Measurements from ENCODE around the gene CLEC16A.

Gene CLEC16A

DNA sequence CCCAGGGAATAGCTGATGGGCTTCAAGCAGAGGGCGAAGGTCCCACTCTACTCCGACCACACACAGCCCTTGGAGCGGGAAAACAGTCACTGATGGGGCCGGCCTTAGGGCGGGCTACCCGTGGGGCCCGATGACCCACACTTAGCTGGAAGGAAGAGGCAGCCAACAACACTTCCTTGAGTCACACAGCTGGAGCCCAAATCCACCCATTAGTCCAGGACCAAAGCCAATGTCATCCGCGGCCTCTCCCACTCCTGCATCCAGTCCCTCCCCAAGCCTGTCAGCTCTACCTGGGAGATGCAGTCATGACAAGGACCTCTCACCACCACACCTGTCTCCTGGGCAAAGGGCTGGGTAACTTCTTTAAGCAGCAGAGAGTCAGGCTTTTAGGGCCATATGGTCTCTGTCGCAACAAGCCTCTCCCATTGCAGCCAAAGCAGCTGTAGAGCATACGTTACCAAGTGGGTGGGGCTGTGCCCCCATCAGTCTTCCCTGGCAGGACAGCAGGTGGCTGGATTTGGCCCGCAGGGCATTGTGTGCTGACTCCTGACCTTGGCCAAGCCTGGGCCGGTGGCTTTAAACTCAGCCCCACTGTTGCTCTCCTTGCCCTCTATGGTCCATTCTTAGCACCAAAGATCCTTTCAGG is 200.9 kb downstream of the CLEC16A start:
- DNase-seq = no peak

DNA sequence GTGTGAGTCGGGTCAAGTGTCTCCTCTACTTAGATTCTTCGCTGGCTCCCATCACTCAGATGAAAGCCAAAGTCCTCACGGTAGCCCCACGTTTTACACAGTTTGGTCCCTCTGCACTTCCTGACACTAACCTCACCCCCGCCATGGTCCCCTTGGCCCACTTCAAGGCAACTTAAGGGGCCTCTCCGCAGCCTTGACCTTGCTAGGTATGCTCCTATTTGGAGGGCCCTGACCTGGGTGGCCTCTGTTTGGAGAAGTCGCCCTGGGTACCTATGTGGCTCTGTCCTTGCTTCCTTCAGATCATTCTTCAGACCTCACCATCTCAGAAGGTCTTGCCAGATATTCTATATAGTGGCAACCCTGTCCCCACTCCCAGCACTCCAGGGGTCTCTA is 201.5 kb downstream of the CLEC16A start:
- DNase-seq = no peak

DNA sequence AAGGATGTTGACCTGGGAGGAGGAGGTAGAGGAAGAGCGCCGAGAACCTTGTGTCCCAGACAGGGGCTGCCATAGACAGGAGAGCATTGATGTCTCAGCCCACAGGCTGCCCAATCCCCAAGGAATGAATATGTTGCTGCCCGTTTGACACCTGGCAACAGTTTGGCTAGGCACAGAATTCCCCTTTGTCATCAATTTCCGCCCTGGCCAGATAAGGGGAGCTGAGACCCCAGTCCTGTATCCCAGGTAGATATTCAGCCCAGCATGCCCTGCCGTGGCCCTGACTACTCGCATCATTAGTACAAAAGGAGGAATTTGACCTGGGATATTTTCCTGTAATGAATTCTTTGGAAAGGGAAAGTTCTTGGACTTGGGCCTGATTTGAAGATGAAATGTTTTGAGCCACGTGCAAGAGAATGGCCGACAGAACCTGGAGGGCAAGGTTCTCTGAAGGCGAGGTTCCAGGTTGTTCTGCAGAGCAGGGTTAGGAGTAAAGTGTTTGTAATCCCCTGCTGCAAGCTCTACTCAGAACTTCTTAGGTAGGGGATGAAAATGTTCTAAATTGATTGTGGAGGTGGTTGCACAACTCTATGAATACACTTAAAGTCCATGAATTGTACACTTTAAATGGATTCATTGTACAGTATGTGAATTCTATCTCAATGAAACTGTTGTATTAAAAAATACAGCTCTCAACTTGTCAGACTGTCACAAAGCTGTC is 202.8 kb downstream of the CLEC16A start:
- no peak for DNase-seq

DNA sequence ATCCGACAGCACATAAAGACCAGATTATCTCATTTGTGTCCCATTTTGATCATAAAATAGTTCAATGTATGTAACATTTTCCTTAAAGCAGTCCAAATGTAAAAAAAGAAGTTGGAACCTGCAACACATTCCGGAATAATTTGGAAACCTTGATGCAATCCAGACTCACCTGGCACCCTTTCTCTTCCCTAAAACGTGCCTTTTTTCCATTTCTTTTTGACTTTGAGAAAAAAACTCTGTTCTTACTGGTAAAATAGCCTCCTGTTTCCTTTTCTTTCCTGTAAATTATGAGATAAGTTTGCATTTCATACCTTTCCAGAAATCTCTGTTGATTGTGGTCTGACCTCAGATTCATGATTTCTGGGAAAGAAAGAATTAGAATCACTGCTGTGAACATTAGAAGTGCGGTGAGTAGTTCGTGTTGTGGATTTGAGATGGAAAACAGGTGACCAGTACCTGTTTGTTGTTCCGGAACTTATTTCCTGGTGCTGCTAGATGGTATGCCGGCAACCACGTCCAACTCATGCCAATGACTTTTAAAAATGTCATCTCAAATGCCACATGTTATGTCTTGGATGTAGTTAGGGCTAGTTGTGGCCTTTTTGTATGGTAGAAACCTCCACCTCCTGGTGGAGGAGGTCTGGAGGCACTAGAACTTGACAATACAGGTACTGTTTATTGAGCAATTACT is 203.5 kb downstream of the CLEC16A start:
- no peak for DNase-seq

DNA sequence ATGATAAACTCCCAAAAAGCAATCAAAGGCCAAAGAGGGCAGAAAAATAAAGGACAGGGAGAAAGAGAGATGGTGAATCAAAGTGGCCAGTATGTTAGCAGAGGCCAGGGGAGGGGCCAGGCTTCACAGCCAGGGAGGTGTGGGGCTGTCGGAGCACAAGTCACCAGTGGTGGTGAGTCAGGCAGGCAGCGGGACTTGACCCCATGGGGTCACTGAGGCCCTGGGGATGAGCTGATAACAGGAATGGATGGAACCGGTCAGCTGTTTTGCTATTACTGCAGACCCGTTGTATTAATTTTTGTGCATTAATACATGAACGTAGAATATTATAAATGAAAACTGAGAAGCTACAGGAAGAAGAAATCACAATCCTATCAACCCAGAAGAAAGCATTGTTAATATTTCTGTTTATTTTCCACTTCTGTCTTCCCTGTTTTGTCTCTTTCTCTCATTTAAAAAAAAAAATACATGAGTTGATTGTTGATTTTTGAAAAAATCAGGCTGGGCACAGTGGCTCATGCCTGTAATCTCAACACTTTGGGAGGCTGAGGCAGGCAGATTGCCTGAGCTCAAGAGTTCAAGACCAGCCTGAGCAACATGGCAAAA is 204.8 kb downstream of the CLEC16A start:
- no peak for DNase-seq

DNA sequence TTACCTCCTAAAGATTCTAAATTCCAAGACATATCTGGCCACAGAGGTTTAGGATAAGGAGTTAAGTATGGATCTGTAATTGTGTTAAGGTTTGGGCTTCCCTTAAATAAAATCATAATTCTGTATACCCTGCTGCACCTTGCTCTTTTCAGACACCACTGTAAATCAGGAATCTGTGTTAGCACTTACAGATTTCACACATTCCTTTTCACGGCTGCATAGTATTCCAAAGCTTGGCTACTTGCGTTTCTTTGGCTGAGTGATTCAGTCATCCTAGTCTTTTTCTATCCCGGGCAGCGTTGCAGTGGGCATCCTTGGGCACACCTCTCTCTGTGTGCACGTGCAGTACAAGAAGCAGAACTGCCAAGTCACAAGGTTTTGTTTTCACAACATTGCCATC is 205.8 kb downstream of the CLEC16A start:
- DNase-seq = no peak

DNA sequence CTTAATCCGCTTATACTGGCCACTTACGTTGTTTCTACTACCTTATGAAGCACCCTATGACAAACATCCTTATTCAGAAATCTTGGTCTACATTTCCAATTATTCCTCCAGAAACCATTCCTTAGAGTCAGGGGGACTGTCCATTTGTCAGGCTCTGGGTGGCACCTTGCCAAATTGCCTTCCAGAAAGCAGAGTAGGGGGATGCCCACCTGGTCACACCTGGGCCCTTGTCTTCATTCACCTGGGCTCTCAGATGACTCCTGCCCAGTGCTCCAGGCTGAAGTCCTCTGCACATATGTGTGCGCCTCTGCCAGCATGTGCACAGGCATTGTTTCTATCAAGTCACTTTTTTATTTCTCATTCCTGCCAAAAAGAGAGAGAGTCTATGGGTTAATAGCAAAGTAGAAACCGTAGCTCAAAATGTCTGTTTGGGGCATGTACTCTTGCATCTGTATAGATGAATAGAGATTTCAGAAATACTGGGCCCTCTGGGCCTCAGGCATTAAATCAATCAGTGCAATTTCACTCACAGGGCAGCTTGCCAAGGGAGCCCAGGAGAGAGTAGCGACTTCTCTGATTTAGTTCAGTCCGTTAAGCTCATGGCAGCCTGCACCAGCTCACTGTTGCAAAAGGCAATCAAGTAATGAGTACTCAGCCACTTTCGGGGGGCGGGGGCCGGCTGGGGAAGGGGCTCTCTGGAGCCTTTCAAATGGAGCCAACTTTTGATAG is 207.0 kb downstream of the CLEC16A start:
- no peak for DNase-seq

DNA sequence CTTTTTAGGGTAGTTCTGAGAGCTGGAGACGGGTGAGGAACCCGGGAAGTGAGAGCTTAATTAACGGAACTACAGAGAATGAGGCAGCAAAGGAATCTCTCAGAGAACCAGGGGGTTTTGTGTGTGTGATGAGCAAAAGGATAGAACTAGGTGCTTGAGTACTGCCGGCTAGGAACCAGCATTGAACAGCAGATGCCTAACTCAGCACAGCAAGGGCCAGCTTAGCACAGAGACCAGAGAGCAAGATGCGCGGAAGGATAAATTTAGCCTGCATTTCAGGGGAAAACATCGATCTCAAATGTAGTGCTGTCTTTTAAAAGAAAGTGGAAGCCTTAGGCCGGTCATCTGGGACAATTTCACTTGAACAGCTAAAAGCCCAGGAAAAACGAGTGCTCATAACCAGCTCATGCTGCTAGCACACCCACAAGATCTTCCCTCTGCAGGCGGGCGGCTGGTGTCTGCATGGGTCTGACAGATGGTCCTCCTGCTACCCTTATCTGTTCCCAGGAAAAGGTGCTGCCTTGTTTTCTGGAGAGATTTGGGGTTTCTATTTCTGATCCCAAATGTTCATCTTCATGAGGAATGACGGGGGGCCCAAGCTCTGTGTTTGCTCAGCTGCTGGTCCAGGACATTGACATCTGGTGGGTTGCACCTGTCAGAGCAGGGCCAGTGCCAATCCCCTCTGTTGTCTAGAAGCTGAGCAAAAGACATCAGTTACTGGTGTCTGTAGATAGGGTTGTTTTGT is 207.7 kb downstream of the CLEC16A start:
- DNase-seq = peak; percentile 67

DNA sequence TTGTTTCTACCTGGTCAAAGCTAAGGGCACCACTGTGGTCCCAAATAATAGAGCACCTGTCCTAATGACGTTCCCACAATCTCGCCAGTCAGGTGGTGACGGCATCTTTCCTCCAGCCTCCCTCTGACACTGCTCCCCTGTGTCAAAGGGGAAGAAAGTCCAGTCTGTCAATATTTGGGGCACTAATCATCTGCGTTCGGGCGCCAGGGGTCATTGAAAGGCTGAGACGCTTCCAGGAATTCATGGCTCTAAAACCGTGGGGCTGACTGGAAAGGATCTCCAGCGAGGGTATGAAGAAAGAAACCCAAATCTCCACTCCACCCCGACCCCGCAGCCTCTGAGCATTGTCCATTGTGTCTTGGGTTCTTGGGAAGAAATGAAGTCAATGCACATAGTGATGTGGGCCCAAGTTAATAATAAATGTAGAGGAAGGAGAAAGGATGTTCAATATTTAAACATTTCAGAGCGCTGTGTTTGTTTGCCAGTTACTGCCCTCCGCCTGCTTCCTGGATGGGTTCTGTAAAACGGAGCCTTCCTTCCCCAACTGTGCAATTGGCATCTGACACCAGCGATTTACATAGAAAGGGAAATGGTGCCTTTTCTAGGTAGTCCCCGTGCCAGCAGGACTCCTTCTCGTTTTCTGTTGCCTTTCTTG is 208.4 kb downstream of the CLEC16A start:
- DNase-seq = peak; percentile 43

DNA sequence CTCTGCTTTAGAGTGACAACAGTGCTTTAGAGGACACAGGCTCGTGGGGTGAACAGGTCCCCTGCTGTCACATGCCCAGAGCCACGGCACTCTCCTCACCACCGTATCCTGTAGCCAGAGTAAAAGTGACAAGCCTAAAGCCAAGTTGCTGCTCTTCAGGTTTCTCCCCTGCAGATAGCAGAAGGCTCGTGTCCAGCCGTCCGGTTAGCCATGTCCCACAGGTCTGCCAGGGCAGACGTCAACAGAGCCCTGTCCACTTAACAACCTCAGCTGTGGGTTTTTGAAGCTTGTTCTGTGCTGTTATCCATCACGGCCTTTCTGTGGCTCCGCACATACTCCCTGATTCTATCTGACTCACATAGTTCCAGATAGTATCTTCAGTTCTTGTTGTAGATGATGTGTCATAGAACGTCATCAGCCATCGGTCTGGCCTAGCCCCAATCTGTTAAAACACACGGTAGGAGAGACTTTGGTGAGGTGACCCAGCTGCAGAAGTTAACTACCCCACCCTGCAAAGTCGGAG is 211.0 kb downstream of the CLEC16A start:
- no peak for DNase-seq

DNA sequence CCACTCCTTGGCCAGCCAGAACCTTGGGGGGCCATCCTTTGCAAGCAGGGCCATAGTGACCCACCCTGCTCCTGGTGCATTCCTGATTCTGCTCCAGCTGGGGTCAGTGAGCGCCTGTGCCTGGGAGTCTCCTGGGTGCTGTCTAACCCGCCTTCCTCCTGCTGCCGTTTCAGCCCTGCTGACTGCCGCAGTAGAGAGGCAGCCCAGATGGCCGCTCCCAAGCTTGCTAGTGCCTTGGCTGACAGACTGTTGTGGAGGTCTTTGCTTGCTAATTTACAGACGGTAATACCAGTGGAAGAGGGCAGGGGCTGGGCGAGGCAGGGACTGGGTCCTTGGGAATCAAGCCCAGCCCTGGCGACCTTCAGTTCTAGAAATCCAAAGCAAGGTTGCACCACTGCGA is 212.0 kb downstream of the CLEC16A start:
- DNase-seq = no peak

DNA sequence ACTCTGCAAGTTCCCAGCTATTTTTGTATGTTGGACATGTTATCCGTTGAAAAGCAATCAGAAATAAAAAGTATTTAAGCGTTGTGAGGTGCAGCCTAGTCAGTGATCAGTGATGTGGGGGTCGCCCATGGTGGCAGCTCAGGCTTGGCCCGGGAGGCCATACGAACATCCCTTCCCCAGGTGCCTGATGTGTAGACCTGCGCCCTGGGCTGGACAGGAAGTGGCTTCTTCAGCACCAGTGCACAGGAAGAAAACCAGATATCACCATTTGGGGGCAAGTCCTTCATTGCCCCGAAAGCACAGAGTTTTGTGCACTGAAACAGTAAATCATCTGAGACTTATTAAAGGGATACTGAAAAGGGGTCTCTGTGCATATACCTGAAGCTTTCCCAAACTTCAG is 212.8 kb downstream of the CLEC16A start:
- DNase-seq = no peak

DNA sequence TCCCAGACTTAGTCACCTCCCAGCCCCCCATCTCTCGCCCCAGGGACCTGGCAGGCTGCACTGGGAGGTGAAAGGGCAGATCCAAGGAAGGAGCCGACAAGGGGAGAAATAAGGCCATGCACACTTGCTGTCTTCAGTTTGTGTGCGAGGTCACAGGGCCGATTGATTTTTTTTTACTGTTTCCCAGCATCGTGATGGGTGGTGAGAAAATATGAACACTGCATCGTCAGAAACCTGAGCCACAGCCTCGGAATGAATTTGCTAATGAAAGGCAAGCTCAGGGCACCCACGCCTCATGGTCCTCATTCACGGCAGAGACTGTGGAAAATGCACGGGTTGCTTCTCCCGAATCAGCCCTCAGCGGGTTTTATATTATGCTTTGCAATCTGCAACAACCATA is 213.7 kb downstream of the CLEC16A start:
- DNase-seq = no peak

DNA sequence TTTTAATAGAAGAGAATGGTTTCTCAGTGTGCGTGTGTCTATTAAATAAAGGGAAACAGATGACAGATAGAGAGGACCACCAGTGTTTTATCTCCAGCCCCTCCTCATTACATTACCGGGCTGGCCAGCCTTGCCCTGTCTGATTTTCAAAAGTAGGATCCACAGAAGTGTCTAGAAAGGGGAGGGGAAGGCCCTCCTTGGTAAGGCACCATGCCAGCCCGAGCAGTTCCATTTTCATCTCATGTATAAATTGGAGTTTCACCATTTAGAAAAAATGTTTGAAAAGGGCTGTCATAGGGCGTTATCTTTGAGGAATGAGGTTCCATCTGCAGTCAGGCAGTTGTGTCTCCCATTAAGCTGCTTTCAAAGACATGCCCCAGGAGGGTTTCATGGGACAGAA is 214.9 kb downstream of the CLEC16A start:
- DNase-seq = no peak

DNA sequence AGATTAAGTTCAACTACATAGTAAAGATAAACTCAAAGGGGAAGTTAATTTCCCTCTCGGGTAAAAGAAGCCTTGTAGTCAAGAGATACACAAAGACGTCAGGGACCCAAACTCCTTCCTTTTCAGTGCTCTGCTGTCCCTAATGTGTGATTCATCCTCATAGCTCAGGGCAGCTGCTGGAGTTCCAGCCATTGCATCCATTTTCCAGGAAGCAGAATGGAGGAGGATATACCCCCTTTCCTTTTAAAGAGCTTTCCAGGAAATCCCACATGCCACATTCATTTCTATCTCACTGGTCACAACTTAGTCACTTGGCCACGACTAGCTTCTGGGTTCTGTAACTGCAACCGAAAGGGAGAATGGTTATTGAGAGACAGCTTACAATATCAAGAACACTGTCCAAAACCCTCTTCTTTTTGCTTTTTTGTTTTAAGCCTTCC is 216.3 kb downstream of the CLEC16A start:
- no peak for DNase-seq

DNA sequence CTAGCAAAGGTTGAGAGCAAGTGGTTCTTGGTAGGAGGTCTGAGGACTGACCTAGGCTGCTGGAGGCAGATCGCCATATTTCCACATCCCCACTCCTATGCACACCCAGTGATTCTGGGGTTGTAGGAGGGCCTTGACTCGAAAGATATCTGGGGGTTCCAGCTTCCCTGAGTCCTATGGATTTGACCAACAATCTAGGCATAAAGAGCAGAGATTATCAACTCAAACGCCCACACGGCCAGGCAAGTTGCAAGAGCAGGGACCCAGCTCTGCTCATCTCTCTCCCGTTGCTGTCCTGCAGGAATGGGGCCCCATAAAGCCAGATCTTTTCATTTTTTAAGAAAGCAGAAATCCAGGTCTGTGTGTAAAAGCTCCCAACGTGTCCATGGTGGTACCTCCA is 217.1 kb downstream of the CLEC16A start:
- DNase-seq = no peak

DNA sequence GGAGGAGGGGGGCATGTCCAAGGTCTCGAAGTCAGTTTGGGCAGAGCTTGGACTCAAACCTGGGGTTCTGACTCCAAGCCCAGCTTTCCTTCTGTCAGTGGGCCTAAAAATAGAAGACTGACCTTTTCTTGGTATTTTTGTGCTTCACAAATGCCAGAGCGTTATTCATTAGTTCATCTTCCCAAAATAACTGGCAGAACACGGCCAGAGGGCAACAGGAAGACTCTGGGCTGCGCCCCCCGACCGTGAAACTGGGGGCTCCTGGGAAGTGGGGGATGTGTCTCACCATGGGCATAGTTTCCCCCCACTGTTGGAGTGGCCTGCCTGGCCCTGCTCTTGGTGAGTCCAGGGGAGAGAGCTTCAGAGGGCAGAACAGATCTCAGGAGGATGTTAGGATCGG is 217.6 kb downstream of the CLEC16A start:
- no peak for DNase-seq

DNA sequence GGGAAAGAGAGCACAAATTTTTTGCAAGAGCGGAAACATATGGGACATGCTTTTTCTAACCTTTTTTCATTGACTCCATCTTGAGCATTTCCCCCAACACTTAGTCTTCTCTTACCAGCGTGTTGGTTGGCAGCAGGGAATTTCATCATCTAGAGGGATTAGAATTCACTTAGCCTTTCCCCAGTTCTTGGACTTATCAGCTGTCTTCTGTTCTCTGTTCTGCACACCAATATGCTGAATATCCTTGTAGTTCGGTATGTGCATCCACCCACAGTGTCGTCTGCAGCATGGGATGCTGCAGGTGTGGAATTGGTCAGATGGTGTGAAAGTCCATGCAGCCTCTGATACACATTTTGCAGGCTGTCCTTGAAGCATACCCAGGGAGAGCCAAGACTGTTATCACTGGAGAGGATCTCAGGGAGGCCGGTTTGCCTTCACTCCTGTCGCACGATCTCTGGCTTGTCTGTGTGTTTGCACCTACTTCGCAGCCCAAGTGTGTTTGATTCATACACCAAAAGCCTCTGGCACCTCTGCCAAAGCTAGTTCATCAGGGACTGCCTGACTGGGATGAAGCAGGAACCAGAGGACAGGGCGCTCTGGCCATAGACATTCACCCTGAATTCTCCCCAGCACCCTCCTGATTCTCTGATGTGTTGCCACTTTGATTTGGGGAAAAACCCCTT is 218.4 kb downstream of the CLEC16A start:
- no peak for DNase-seq

DNA sequence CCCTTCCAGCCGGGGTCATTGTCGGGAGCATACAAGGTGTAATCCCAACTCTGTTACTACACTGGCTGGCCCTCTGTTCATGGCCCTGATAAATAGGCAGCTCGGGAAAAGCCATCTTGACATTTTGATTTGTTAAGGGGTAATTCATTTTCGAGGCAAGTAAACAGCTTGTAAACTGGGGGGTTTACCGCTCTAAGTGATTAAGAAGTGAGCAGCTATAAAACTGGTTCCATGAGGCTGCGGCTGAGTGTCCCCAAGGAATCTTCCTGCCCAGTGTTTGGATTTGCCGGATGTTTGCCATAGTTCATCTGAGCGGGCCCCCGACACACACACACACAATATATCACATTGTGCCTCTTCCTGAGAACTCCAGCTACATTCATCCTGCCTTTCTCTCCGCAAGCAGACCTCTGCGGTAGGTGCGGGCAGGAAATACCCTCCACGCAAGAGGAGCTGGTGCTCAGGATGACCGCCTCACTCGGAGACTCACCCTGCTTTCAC is 219.4 kb downstream of the CLEC16A start:
- no peak for DNase-seq

DNA sequence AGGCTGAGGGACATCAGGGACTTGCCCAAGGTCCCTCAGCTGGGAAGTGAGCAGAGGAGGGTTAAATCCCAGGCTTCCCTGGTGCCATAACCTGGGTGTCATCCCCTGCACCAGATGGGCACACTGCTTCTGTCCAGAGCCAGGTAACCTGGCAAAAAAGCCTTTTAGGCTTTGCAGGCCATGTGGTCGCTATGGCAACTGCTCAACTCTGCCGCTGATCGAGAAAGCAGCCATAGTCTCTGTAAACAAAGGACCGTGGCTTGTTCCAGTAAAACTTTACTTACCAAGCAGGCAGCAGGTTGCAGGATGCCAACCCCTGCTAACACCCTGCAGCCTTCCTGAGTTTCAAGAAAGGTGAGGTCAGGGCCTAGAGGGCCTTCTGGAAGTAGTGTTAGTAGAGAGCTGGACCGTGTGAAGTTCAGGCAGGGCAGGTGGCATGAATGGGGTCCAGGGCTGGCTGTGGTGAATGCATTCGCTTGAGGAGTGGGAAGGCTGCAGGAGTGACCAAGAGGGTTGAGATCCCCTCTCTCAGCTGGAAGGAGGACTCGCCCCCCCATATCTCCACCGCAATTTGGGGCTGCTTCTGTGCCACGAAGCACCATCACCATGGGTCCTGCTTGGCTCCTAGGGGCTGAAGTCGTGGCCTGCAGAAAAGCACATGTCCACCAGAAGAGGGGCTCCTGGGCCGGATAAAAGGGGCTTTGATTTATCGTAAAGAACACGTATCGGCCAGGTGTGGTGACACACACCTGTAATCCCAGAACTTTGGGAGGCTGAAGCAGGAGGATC is 220.3 kb downstream of the CLEC16A start:
- no peak for DNase-seq

Measured in NCI-H748 treated with DMSO at 0.1 percent for 48 hours (cell line).